ENCODE data around the gene PIAS4.

Gene PIAS4

GRCh38 chr19:4063369-4064148 is 56.0 kb downstream of the PIAS4 start:
- in situ Hi-C loops (cut with HindIII; ENCODE audit: low pct_ligation_motif_present, low pct_unique_long_range_greater_than_20kb, low sequenced_read_pairs) = no loop called here

GRCh38 chr19:4064149-4064495 is 56.6 kb downstream of the PIAS4 start:
- in situ Hi-C loops (cut with HindIII; ENCODE audit: low pct_ligation_motif_present, low pct_unique_long_range_greater_than_20kb, low sequenced_read_pairs) = no loop called here
- peak; percentile 31 for DNase-seq

More at GRCh38 chr19:4063369-4064148, 56.0 kb downstream of the PIAS4 start:
- DNase-seq = no peak

DNA sequence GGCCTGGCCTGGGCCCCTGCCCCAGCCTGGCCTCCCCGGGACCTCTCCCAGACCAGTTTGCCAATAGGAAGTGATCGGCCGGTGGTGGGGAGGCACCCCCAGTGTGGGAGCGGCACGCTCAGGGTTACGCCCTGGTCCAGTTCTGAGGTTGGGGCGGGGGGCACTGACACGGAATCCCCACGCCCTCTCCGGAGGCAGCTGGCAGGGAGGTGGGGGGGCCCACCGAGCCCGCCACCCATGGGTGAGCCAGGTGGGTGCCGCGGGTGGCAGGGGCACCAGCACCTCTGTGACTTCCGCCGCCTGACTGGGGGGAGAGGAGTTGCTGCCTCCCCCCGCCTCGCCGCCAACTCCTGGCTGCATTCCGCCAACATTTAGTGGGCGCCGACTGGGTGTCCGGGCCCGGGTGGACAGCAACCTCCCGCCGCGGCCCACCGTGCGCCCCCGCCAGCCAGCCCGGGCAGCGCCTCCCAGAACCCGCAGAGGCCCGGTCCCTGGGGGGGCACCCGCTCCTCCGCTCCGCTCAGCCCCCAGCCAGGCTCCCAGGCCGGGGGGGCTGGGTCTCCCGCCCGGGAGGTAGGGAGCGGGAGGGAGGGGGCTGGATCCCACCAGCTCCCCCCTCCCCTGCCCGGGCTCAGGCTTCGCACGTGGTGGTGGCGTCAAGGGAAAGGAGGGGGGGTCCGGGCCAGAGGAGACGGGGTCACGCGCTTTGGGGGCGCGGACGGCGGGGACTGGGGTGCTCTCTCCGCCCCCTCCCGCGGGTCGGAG is 57.1 kb downstream of the PIAS4 start:
- DNase-seq = peak; percentile 41
- in situ Hi-C loops (cut with HindIII; ENCODE audit: low pct_ligation_motif_present, low pct_unique_long_range_greater_than_20kb, low sequenced_read_pairs) = no loop called here

DNA sequence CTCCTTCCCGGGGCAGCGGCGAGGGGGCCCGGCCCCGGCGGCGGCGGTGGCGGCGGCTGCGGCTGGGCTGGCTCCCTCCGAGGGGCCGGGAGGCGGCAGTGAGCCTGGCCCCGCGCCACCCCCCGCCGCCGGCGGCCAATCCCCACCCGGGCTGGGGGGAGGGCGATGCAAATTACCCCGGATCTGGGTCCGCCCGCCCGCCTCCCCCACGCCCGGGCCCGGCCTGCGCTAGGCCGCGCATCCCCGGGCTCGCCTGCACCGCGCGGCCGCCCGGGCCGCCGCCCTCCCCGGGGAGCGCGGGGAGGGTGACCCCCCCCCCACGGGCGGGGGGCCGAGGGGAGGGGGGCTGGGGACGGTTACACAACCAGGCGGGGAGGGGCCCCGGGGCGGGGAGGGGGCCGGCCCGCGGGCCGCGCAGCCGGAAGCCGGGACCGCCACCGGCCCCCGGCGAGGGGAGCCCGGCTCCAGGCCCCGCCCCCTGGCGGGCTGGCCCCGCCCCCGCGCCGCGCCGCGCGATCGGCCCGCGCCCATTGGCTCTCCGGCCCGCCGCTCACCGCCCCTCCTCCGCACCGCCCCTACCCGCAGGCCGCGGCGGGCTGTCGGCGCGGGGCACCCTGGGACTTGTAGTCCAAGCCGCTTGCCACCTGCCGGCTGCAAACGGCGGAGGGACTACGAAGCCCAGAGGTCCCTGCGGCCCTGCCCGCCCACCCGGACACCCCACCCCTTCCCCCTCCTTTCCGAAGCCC is 58.1 kb downstream of the PIAS4 start:
- DNase-seq = peak; percentile 95
- in situ Hi-C loops (cut with HindIII; ENCODE audit: low pct_ligation_motif_present, low pct_unique_long_range_greater_than_20kb, low sequenced_read_pairs) = no loop called here

DNA sequence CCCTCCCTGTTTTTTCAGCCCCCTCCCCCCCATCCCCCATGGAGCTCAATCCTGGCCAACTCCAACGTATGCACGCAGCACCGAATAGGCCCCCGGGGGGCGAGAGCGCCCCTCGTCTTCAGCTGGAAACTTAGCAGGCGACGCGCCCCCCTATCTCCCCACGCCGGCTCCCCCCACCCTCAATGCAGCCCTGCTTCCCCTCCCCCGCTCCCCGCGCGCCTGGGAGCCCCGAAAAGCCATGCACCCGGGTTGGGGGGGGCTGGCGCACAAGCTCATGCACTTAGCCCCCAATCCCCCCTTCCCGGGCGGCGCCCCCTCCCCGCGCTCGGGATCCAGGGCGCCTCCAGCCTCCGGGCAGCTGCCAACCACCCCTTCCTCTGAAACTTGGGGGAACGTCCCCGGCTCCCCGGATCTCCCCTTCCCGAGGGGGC is 58.7 kb downstream of the PIAS4 start:
- in situ Hi-C loops (cut with HindIII; ENCODE audit: low pct_ligation_motif_present, low pct_unique_long_range_greater_than_20kb, low sequenced_read_pairs) = no loop called here
- DNase-seq = no peak

DNA sequence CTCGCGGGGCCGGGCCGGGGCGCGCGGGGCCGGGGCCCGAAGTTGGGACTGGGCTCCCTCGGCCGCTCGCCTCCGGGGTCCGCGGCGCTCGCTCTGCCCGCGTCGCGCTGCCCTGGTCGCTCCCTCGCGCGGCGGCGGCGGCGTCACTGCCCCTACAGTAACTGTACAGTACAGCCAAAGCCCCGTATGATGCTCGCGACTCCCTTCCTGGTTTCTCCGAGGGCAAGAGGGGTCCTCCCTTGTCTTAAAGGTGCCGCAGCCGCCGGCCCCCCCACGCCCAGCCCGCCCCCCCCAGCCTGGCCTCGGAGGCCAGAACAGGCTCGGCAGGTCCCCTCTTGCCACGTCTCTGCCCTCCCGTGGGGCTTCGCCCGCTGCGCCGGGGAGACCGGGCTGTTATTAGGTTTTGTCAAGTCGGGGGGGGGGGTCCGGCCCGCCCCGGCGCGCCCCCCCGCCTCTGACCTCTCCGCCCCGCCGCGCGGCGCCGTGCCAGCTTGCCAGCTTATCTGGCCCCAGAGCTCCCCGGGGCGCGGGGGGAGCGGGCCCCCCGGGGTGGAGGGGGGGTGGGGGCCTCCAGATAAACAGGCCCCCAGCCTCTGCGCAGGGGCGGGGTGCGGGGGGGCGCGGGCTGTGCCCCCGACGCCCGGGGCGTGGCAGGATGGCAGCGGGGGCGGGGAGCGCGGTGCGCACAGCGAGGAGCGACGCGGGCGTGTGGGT is 59.3 kb downstream of the PIAS4 start, which contains the start of gene ZBTB7A:
TSS of gene ZBTB7A (minus strand) at position 218 of the 714 bp plus-strand sequence. CDS start 11,667 bp downstream, outside the sequence.
- DNase-seq = peak; percentile 75
- in situ Hi-C loops (cut with HindIII; ENCODE audit: low pct_ligation_motif_present, low pct_unique_long_range_greater_than_20kb, low sequenced_read_pairs) = no loop called here

DNA sequence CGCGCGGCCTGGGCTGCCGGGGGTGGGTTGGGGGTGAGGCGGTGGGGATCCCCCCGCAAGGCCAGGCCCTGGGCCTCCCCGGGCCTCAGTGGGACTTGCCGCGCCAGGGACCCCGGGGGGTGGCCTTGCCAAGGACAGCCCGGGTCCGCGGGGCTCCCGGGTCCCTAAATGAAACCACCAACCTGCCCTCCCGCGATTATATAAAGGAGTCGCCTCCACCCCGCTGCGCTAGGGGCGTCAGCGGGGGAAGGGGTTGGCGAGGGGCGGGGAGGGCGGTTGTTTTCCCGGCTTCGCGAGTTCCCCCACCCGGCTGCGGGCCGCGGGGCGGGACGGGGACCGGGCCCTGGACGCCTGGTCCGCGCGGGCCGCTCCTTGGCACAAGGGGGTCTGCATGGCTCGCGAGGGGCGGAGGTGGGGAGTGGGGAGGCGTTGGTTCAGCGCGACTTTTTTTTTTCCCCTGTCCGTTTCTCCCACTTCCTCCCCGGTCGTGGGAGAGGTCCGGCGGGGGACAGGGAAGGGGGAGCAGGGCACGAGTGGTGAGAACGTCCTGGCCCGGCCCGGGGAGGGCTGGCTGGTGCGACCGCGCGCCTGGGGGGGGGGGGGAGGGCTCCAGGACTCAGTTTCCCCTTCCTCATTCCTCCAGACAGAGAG is 60.0 kb downstream of the PIAS4 start:
- in situ Hi-C loops (cut with HindIII; ENCODE audit: low pct_ligation_motif_present, low pct_unique_long_range_greater_than_20kb, low sequenced_read_pairs) = no loop called here
- DNase-seq = no peak

GRCh38 chr19:4068047-4068966 is 60.8 kb downstream of the PIAS4 start:
- in situ Hi-C loops (cut with HindIII; ENCODE audit: low pct_ligation_motif_present, low pct_unique_long_range_greater_than_20kb, low sequenced_read_pairs) = no loop called here
- no peak for DNase-seq

- in situ Hi-C loops (cut with HindIII; ENCODE audit: low pct_ligation_motif_present, low pct_unique_long_range_greater_than_20kb, low sequenced_read_pairs) = no loop called here
- no peak for DNase-seq
These were observed 61.9 kb downstream of the PIAS4 start for GRCh38 chr19:4069331-4069959.

GRCh38 chr19:4071610-4072009 is 64.1 kb downstream of the PIAS4 start:
- in situ Hi-C loops (cut with HindIII; ENCODE audit: low pct_ligation_motif_present, low pct_unique_long_range_greater_than_20kb, low sequenced_read_pairs) = no loop called here
- DNase-seq = no peak

GRCh38 chr19:4075373-4075772 is 67.8 kb downstream of the PIAS4 start:
- DNase-seq = no peak
- in situ Hi-C loops (cut with HindIII; ENCODE audit: low pct_ligation_motif_present, low pct_unique_long_range_greater_than_20kb, low sequenced_read_pairs) = no loop called here

DNA sequence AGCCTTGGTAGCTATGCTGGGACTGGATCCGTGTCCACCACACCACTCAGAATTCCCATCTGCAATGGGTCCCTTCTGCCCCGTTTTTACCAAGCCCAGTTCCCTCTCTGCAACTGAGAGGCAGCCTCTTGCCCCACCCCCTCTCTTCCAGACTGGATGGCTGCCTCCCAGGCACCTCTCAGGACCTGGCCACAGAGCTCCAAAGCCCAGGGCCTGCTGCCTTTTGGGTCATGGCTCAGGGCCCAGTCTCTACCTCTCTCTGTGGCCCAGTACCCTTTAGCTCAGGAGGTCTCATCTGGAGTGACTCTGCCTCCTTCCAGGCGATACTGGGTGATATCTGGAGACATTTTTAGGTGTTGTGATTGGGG is 69.5 kb downstream of the PIAS4 start:
- DNase-seq = no peak
- in situ Hi-C loops (cut with HindIII; ENCODE audit: low pct_ligation_motif_present, low pct_unique_long_range_greater_than_20kb, low sequenced_read_pairs) = no loop called here

GRCh38 chr19:4077800-4078684 is 70.5 kb downstream of the PIAS4 start:
- in situ Hi-C loops (cut with HindIII; ENCODE audit: low pct_ligation_motif_present, low pct_unique_long_range_greater_than_20kb, low sequenced_read_pairs) = no loop called here
- peak; percentile 22 for DNase-seq

DNA sequence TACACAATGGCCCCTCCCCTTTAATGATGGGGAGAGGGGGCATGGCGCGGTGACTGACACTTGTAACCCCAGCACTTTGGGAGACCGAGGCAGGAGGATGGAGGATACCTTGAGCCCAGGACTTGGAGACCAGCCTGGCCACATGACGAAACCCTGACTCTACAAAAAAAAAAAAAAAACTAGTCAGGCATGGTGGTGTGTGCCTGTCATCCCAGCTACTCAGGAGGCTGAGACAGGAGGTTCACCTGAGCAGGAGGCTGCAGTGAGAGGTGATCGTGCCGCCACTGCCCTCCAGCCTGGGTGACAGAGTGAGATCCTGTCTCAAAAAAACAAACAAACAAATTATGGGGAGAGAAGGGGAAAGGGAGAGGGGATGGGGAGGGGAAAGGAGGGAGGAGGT is 72.9 kb downstream of the PIAS4 start:
- no peak for DNase-seq
- in situ Hi-C loops (cut with HindIII; ENCODE audit: low pct_ligation_motif_present, low pct_unique_long_range_greater_than_20kb, low sequenced_read_pairs) = no loop called here

DNA sequence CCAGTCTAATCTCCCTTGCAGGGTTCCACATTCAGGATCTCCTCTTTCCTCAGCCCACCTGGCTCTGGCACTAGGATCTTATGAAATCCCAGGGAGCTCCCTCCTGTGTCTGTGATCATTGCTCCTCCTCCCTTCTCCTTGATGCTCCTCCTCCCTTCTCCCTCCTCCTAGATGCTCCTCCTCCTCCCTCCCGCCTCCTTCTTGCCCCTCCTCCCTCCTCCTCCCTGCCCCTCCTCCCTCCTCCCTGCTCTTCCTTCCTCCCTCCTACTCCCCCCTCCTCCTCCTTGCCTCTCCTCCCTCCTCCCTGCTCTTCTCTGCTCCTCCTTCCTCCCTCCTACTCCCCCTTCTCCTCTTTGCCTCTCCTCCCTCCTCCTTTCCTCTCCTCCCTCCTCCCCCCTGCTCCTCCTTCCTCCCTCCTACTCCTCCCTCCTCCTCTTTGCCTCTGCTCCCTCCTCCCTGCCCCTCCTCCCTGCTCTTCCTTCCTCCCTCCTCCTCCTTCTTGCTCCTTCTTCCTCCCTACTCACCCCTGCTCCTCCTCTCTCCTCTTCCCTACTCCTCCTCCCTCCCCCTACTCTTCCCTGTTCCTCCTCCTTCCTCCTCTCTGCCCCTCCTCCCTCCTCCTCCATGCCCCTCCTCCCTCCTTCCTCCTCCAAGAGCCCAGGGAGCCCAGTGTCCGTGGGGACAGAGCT is 74.0 kb downstream of the PIAS4 start:
- DNase-seq = no peak
- in situ Hi-C loops (cut with HindIII; ENCODE audit: low pct_ligation_motif_present, low pct_unique_long_range_greater_than_20kb, low sequenced_read_pairs) = no loop called here

All from ACHN (cell line).